ENCODE data around the gene BICDL1. TPM values are rescaled to one million over a fixed set of nuclear protein-coding genes. Genes with fewer than 3 reads are reported as not detected.

Gene BICDL1
- total RNA-seq, 2 experiments from 2014 or later = 96.2 to 103 TPM

DNA sequence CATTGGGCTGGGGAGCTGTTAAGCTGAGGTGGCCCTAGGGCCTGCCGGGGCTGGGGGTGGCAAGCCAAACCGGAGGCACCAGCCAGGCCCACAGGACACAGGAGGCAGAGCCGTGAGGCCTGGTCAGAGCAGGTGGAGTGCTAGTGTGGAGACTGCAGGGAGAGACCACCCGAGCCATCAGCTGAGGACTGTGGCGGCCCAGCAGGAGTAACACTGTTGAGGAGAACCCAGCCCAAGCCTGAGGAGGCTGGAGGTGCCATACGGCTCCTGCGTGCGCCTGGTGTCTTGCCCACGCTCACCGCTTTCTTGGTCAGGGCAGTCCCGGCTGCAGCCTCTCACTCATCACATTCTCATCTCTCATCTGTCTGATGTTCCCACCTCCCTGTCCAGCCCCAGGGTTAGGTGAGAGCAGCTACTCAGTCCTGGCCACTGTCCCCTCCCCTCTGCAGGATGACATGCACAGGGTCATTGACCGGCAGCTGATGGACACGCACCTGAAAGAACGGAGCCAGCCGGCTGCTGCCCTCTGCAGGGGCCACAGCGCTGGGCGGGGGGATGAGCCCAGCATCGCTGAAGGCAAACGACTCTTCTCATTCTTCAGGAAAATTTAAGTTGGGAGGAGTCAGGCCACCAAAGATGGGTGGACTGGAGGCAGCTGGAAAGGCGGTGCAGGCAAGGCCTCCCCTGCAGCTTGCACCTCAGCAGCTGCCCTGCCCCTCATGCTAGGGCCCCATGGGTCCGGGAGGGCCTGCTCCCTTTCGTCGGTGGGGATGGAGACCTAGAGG is 103.7 kb downstream of the BICDL1 start:
- ChIA-PET POLR2A (interaction anchor here (1.0 kb wide), 1 partner anchor 103 kb away, joined by 3 read pairs; no protein-coding TSS in a partner anchor), CTCF (no interaction called here)

DNA sequence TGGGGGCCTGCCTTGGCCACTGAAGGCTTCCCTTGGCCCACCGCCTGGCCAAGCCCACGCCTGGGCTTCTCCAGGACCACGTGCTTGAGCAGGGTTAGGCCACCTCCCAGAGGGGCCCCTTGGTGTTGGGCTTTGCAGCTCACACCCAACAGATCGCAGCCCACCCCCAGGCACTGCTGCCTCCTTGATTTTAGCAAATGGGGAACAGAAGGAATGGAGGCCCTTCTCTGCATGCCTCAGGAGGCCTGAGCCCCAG is 104.2 kb downstream of the BICDL1 start:
- POLR2A ChIA-PET = interaction anchor here (1.0 kb wide), 1 partner anchor 103 kb away, joined by 3 read pairs; no protein-coding TSS in a partner anchor

GRCh38 chr12:120093592-120094355 is 104.7 kb downstream of the BICDL1 start:
- ChIA-PET POLR2A (interaction anchor here (1.0 kb wide), 1 partner anchor 104 kb away, joined by 3 read pairs; no protein-coding TSS in a partner anchor), CTCF (no interaction called here)

More for the DNA sequence above, 104.2 kb downstream of the BICDL1 start:
- CTCF ChIA-PET = no interaction called here

DNA sequence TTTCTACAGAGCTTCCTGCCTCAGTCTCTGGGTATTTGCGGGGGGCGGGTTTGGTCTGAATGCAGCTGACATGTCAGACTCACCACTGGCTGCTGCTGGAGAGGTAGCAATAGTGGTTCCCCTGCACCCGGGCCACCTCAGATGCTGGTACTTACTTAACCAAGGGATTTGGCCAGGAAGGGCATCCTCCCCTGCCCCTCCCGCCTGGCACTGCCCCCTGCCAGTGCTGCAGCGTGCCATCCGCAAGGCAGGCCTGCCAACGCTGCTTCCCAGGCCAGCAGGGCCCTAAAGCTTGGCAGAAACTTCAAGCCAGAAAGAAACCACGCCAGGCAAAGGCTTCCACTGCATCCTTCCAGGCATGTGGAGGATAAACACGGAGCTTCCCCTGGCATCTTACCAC is 105.4 kb downstream of the BICDL1 start:
- ChIA-PET CTCF (no interaction called here), POLR2A (no interaction called here)

DNA sequence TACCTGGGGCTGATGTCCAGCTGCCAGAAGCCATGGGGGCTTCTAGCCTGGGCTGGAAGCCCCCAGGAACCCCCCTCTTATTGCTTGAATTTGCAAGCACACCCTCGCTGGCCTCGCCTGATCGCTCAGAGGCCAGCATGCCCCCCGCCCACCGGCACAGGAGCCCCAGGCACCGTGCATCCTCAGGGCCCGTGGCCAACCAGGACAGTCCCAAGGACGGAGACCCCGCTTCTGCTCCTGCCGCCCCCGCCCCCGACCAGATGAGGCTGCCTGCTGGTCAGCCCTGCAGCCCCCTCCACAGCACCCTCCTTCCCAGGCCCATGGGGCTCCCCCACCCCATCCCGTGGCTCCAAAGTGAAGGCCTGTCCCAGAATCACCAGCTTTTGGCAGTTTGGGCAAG is 106.3 kb downstream of the BICDL1 start:
- CTCF ChIA-PET = no interaction called here
- POLR2A ChIA-PET = interaction anchor here (0.5 kb wide), 1 partner anchor 80 kb away, joined by 3 read pairs; no protein-coding TSS in a partner anchor

DNA sequence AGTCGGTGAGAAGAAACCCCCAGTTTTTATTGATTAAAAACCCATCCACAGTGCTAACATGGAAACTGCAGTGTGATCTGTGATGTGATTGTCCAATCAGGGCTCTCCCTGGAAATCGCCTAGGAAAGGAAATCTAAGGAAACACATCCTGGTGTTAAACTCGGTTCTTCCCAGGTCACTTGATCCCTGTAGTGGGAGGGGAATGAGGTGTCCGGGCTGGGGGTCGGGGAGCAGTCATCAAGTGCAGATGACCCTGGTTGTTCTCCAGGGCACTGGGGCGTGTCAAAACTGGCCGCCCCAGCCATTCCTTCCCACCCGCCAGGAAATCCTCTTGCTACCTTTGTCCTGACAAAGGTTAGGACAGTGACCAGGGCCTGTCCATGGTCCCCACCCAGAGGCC is 106.7 kb downstream of the BICDL1 start:
- CTCF ChIA-PET = no interaction called here
- POLR2A ChIA-PET = interaction anchor here (0.5 to 0.6 kb wide), 2 partner anchors 15 to 79 kb away, joined by 3 read pairs; no protein-coding TSS in a partner anchor

DNA sequence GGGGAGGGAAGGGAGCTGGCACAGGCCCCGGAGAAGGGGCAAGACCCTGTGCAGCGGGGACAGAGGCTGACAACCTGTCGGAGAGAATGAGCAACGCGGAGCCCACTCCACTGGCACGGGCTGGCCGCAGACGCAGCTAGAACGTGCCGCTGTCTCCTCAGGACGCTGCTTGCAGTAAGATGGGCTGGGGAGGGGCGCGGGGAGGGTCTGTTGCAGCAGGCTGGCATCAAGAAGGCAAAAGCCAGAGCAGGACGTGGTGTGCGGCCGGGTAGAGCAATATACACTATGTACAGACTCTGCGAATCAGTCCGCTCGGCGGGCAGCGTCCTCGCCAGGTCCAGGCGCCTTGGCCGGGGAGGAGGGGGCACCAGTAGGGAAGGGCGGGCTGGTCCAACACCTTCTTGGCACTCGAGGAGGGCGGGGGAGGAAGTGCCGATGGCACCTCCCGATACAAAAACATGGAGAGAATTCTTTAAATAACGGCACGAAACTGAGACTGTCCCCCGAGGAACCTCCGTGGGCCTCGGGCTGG is 107.7 kb downstream of the BICDL1 start:
- ChIA-PET POLR2A (interaction anchor here (0.6 kb wide), 1 partner anchor 16 kb away, joined by 3 read pairs; no protein-coding TSS in a partner anchor), CTCF (interaction anchor here (0.6 kb wide), 1 partner anchor 230 kb away, joined by 3 read pairs; no protein-coding TSS in a partner anchor)

- ChIA-PET CTCF (no interaction called here), POLR2A (no interaction called here)
Observed at GRCh38 chr12:120098756-120099470, 109.9 kb downstream of the BICDL1 start.

DNA sequence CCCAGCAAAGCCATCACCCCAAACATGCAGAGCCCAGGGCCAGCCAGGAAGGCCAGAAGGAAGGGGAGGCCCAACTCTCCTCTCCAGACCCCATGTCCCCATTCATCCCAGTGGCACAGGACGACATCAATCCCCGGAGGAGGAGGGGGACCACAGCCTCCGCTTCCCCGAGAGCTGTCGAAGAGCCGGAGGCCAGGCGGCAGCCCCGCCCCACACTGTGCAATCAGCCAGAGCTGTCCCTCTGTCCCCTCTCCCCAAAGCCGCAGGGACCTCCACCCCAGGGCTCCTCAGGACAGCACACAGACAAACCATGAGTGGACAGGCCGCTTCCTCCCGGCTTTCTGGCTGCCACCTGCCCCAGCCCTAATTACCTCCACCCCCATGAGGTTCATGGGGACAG is 110.7 kb downstream of the BICDL1 start:
- POLR2A ChIA-PET = interaction anchor here (1.2 kb wide), 1 partner anchor 12 kb away, joined by 5 read pairs; no protein-coding TSS in a partner anchor
- CTCF ChIA-PET = no interaction called here

DNA sequence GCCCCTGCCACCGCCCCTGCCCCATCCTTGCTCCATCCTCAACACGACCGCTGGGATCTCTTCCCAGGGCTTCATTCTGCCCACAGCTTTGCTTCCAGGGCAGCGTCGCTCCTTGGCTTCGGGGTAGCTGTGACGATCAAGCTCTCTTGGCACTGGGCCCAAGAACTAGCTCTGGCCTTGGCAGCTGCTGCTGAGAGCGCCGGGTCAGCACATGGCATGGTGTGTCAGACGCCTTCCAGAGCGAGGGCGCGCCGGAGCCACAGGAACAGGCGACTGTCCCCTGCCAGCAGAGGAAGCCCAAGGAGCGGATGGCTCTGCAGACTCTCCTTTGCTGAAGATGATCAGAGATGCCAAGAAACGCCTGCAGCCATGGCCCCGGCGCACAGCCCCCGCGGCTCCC is 111.6 kb downstream of the BICDL1 start:
- ChIA-PET POLR2A (interaction anchor here (1.2 kb wide), 1 partner anchor 11 kb away, joined by 5 read pairs; no protein-coding TSS in a partner anchor), CTCF (interaction anchor here (0.9 kb wide), 1 partner anchor 11 kb away, joined by 3 read pairs; no protein-coding TSS in a partner anchor)

GRCh38 chr12:120101182-120101581 is 112.1 kb downstream of the BICDL1 start:
- ChIA-PET CTCF (interaction anchor here (0.9 kb wide), 1 partner anchor 11 kb away, joined by 3 read pairs; no protein-coding TSS in a partner anchor), POLR2A (no interaction called here)

GRCh38 chr12:120101617-120102016 is 112.6 kb downstream of the BICDL1 start:
- ChIA-PET POLR2A (no interaction called here), CTCF (no interaction called here)

- CTCF ChIA-PET = no interaction called here
- POLR2A ChIA-PET = no interaction called here
Observed at GRCh38 chr12:120102189-120103043, 113.4 kb downstream of the BICDL1 start.

DNA sequence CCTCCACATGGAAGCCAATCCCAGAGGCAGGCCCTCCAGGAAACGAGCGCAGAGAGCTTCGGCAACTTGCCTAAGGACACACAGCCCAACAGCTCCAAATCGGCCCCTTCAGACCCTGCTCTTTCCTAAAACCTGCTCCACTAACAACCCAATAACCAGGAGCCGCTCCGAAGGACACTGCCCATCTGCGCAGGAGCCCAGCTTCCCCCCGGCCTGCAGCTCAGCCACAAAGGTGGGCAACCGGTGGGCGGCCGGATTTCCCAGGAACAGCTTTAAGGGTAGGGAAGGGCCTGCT is 114.0 kb downstream of the BICDL1 start:
- ChIA-PET POLR2A (no interaction called here), CTCF (no interaction called here)

DNA sequence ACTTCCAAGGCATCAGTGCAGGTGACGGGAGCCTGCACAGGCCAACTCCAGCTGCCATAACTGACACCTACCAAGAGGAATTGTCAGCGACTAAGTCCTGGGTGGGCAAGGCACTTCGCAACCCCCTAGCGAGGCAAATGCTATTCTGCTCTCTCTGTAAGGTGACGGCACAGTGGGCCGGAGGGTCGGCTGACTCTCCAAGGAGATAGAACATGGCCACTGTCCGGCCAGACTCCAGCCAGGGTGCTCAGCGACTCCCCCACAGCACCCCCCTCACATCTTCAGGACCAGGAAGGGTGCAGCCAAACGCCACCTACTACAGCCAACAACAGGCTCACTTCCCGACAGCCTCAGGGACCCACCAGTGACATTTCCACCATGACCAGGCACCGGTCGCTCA is 114.3 kb downstream of the BICDL1 start:
- POLR2A ChIA-PET = no interaction called here
- CTCF ChIA-PET = no interaction called here

DNA sequence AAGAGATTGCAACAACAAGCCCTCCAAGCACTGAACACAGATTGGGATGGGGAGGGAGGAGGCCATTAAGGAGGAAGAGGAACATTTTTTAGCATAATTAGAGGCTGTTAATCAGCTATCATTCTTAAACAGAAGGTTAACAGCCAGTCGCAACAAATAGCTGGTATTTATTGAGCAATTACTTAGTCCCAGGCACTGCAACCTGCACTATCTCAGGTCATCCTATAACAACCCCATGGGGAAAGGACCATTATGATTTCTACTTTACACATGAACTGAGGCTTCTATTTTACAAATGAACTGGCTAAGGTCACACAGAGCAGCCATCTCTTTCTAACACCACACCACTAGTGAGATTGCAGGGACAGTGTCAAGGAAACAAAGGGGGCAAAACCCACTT is 117.1 kb downstream of the BICDL1 start:
- POLR2A ChIA-PET = no interaction called here

DNA sequence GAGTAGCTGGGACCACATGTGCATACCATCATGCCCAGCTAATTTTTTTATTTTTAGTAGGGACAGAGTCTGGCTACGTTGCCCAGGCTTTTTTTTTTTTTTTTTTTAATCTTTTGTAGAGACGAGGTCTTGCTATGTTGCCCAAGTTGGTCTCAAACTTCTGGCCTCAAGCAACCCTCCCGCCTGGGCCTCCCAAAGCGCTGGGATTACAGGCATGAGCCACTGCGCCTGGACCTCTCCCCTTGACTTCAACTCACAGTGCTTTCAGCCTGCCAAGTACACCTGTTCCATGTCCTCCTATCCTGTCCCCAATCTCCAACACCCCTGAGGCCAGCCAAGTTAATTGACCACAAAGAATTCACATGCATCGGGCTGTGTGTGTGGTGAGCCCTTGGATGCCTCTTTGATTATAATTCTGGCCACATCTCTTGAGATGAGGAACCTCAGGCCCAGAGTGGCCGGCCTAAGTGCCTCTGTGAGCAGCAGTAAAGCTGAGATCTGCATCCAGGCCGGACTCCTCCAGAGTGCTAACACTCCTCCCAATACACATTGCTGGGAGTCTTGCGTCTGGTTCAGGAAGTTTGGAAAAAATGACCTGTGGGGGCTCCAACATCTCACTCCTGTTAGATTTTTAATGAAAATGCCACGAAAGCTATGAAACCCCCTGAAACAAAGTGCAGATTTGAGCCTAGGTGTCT is 120.7 kb downstream of the BICDL1 start:
- ChIA-PET POLR2A (interaction anchor here (1.2 kb wide), 1 partner anchor 182 kb away, joined by 4 read pairs; the partner anchor contains the start of gene RNU4-2), CTCF (interaction anchor here (0.7 to 1.6 kb wide), 2 partner anchors 8 to 12 kb away, joined by 3 to 8 read pairs; no protein-coding TSS in a partner anchor)

More for the DNA sequence above, 117.1 kb downstream of the BICDL1 start:
- CTCF ChIA-PET = no interaction called here
